Kidney epithelial cell (primary cell): Measurements from ENCODE around the gene SURF2. TPM values are rescaled to one million over a fixed set of nuclear protein-coding genes. Genes with fewer than 3 reads are reported as not detected.
"Not testable (repeated sequence)": the region's sequence is repeated elsewhere in the genome, so short reads cannot be mapped to it uniquely, and the experiment has no call there.

Source experiments
- DNase-seq: peaks from one replicate; pipeline ENCODE4 v3.0.0-alpha.2; 2010; ENCODE audit warnings: low read depth
- H3K27me3 ChIP-seq: 2 replicates; pipeline ENCODE4 v1.6.0; 2011; ENCODE audit warnings: low read length; ENCODE audit not compliant: control insufficient read depth, insufficient read depth
- H3K36me3 ChIP-seq: 2 replicates; pipeline ENCODE4 v1.5.1; 2011; ENCODE audit warnings: low read length; ENCODE audit not compliant: control insufficient read depth, insufficient read depth
- H3K4me3 ChIP-seq: 2 replicates; pipeline ENCODE4 v1.5.1; 2011; ENCODE audit warnings: low read depth, mild to moderate bottlenecking, control low read depth, low read length
- CTCF ChIP-seq: IDR thresholded peaks from 2 replicates; pipeline ENCODE4 v1.5.1; 2011; ENCODE audit warnings: mild to moderate bottlenecking, moderate library complexity, low read length, control low read depth, inconsistent platforms; ENCODE audit not compliant: insufficient read depth, poor library complexity, severe bottlenecking
- total RNA-seq: library from RNA; depleted of rRNA; stranded (reverse); fragments of >200 nt; gene quantifications from 2 replicates; pipeline ENCODE4 v1.2.3, GENCODE V29; 2015

SURF2 gene
- total RNA-seq, 1 donor from 2014 or later, result 38.7 TPM

GRCh38 chr9:133385452-133385851, 29.1 kb downstream of the SURF2 start:
- no peak for TF ChIP-seq CTCF
- Histone ChIP-seq H3K27me3 (peaks cover under 1% of the 10 kb centered on the region), H3K4me3 (no peak overlapping the region), H3K36me3 (no peaks in the 10 kb centered on the region)
- DNase-seq, result no peak

GRCh38 chr9:133386338-133386737, 30.0 kb downstream of the SURF2 start:
- DNase-seq, result no peak
- H3K36me3 ChIP-seq, result no peaks in the 10 kb centered on the region
- no peak overlapping the region for H3K4me3 ChIP-seq
- H3K27me3 ChIP-seq, result peaks cover 4% of the 10 kb centered on the region
- TF ChIP-seq CTCF, result no peak

GRCh38 chr9:133387680-133388079, 31.3 kb downstream of the SURF2 start:
- Histone ChIP-seq H3K27me3 (peaks cover 4% of the 10 kb centered on the region), H3K36me3 (no peaks in the 10 kb centered on the region), H3K4me3 (no peak overlapping the region)
- no peak for TF ChIP-seq CTCF
- no peak for DNase-seq

GRCh38 chr9:133389025-133389557, 32.7 kb downstream of the SURF2 start:
- no peaks in the 10 kb centered on the region for H3K36me3 ChIP-seq
- TF ChIP-seq CTCF, result no peak
- no peak overlapping the region for H3K4me3 ChIP-seq
- DNase-seq, result no peak
- peaks cover 12% of the 10 kb centered on the region for H3K27me3 ChIP-seq

GRCh38 chr9:133389562-133389961, 33.2 kb downstream of the SURF2 start:
- H3K27me3 ChIP-seq, result peaks cover 17% of the 10 kb centered on the region
- no peaks in the 10 kb centered on the region for H3K36me3 ChIP-seq
- H3K4me3 ChIP-seq, result no peak overlapping the region
- DNase-seq, result no peak
- TF ChIP-seq CTCF, result no peak

- H3K36me3 ChIP-seq, result no peaks in the 10 kb centered on the region
- peaks cover 28% of the 10 kb centered on the region for H3K27me3 ChIP-seq
- no peak for DNase-seq
- no peak for TF ChIP-seq CTCF
- H3K4me3 ChIP-seq, result no peak overlapping the region
Observed at GRCh38 chr9:133390713-133391112, 34.4 kb downstream of the SURF2 start.

GRCh38 chr9:133391449-133391848, 35.1 kb downstream of the SURF2 start:
- DNase-seq, H3K36me3 ChIP-seq: not testable (repeated sequence)
- H3K27me3 ChIP-seq, result peaks cover 31% of the 10 kb centered on the region

GRCh38 chr9:133392308-133392707, 36.0 kb downstream of the SURF2 start:
- not testable (repeated sequence) for DNase-seq, H3K36me3 ChIP-seq, H3K4me3 ChIP-seq
- H3K27me3 ChIP-seq, result peaks cover 38% of the 10 kb centered on the region

More at GRCh38 chr9:133391449-133391848, 35.1 kb downstream of the SURF2 start:
- H3K4me3 ChIP-seq, result not testable (repeated sequence)
